GM19467 (cell line): ENCODE results near the gene TOX3.

Source experiments
- ATAC-seq: cut with Tn5 transposase; IDR thresholded peaks from one replicate; pipeline ENCODE4 v1.9.1; 2021; ENCODE audit warnings: mild to moderate bottlenecking, moderate library complexity; ENCODE audit not compliant: unreplicated experiment

The TOX3 gene

DNA sequence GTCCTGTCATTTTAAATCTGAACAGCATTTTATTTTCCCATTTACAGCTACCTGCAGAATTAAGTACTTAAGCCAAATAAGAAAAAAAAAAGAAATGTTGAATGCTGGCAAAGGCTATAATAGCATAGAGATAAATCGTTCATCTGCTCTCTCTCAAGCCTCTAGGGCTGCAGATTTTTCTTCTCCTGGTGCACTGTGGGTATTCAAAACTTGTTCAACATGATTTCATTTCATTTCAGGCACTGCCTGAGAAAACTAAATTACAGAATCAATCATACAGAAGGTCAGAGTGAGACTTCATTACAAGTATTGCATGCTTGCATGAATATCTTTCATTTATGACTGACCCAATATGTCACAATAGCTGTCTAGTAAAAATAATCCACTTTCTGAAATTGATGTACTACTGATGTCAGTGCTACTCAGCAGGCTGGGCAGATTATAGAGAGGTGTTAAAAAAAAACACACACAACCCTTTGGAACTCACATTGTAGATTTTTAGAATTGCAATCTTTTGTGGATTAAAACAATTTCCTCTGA is 86.2 kb downstream of the TOX3 start:
- no peak for ATAC-seq

DNA sequence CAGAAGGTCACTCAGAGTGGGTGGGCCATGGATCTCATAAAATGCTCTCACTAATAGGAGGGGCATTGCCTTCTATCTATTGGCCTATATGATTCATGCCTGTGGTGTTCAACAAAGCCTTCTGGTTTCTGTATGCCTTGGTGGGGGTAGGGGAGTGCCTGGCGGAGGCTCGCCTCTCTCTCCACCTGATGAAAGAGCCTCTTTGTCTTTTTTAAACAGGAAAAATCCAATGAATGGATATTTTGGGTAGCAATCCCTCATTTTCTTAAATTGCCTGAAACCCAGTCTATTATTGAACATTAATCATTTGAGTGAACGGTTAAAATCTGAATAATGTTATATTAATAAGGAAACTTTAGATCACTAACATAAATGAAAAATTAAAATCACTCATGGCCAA is 90.6 kb downstream of the TOX3 start:
- ATAC-seq = no peak

DNA sequence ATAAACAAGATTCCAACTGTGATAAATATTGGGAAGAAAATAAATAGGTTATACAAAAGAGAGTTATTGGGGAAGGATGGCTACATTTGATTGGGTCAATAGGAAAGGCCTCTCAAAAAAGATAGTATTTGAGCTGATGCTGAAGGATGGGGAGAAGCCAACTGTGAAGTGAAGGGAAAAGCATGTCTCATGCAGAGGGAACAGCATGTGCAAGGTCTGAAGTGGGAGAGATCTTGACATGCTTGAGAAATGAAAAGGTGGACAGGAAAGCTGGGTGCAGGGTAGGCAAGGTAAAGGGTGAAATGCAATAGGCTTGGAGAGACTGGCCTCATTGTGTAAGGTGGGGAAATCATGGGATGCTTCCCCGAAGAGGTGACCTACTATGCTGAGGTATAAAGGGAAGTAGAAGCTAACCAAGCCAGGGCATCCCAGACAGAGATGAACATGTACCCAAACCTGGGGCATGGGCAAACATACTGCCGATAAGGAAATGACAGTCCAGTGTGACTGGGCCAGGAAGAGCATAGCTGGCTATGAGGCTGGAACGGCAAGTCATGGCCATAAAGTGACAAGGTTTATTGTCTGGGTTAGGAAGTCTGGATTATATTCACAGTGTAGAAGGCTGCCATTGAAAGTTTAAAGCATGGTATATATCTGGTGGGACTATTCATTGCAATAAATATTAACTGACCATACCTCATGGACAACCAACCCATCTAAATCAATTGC is 91.2 kb downstream of the TOX3 start:
- no peak for ATAC-seq

DNA sequence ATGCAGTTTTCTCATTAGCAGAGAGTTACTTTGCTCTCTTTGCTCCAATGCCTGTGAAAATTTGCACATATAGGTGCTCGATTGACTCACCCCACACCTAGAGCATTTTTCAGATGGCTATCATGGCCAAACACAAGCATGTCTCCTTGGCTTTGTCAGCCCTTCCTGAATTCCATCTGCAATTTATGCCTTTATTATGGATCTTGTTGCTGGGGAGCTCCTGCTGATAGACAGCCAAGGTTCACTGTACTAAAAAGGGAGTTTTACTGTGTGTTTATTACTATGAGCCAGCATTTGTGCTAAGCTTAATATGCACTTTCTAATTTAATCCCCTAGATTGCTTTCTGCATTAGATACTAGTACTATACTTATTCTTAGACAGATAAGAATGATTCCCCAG is 93.3 kb downstream of the TOX3 start:
- no peak for ATAC-seq

DNA sequence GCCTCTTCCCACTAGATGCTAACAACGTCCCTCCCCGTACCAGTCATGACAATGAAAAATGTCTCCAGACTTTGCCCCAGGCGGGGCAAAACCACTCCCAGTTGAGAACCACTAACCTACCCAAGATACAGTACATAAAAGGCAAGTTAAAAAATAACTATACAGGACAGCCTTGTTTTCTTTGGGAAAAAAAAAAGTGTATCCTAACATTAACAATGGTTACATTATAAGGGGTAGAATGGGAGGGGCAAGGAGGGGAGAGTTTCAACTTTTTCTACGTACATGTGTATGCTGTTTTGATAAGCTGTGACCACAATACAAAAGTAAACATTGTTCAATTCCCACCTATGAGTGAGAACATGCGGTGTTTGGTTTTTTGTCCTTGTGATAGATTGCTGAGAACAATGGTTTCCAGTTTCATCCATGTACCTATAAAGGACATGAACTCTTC is 94.9 kb downstream of the TOX3 start:
- ATAC-seq = no peak

DNA sequence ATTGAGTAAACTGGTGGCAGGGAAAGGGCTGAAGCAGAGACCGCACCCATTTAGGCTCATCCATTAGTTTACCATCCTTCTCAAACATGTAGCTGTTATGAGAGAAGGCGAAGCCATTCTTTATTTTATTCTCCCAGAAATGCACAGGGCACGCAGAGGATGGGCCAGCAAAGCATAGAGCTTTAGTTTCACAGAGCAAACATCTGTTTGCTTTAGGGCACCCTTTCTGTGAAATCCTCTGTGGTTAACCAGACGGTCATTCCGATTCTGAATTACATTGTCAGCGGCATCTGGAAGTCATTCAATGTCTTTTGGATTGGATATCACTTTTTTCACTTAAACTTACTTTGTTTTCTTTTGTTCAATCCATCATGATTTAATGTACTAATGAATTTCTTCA is 96.0 kb downstream of the TOX3 start:
- ATAC-seq = no peak

DNA sequence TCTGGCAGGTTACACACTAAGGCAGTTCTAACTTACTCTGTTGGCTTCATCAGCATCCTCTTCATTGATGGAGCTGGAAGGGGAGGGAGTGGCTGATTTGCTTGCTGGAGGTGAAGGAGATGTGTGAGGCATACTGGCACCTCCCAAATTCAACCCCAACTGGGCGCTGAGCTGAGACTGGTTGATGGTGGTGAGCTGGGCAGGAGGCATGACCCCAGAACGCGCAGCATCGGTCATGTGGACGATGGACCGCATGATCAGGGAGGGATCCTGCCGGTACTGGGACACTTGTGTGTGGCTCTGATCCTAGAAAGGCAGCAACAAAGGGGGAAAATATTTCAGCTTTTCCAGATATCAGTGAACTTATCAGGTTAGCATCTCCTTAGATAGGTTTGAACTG is 96.7 kb downstream of the TOX3 start:
- ATAC-seq = no peak

DNA sequence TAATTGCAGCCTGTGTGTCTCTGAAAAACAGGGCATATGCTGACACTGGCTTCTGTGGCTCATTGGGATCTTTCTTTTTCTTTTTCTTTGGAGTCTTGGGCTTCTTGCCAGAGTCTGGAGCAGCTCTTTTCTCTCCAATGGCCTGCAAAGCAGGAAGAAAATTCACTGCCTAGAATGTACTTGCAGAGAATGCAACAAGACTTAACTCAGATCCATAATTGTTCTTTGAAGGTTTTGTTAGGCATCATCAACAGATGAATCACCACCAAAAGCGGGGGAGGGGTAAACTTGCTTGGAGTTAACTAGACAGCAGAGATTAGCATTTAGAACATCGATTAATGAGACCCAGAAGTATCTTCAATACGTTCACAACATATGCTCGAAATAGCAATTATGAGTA is 100.9 kb downstream of the TOX3 start:
- ATAC-seq = no peak

DNA sequence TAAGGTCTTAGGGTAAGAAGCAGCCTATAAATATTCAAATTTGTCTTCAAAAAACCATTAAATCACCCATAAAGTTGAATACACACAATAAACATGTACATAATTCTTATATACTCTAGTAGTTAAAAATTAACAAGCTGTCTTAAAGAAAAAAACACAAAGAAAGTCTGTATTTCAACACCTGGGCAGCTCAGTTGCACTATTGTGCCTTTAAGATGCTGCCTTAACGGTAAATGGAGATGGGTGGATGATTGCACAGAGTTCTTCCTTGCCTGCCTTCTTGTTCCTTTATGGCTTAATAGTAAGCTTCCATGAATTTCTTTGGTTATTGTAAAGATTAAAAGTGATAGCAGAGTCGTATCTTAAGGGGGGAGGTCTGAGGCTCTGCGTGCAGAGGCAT is 105.1 kb downstream of the TOX3 start:
- no peak for ATAC-seq

DNA sequence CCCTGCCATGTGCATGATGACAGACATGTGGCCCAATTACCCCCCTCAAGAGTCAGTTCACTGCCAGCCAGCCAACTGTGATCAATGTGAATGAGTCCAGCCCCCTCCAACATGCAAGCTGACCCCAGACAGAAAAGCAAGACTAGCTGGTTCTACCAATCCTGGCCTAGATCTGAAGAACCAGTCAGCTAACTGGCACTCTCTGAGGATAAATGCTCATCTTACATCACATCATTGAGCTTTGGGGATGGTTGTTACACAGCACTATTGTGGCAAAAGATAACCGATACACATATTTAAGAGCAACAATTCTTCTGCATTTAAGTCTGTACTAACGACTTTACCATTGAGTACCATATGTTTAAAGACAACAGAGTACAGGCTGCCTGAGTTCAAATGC is 106.7 kb downstream of the TOX3 start:
- ATAC-seq = no peak

DNA sequence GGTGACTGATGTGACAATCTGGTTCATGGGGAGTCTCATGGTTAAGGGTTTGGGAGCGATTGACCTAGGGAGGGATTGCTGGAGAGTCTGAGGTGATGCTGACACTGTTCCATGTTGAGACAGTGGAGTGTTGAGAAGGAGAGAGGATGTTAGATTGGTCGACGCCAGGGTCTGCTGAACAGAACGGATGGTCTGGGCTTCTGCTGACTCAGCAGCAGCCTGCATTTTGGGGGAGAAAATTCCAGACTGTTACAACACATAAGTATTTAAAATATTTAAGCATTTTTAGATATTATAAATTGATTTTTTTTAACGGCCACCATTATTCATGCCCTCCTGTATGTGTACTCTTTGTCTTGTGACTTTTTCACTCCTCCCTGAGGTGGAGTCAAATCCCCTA is 107.2 kb downstream of the TOX3 start:
- no peak for ATAC-seq

DNA sequence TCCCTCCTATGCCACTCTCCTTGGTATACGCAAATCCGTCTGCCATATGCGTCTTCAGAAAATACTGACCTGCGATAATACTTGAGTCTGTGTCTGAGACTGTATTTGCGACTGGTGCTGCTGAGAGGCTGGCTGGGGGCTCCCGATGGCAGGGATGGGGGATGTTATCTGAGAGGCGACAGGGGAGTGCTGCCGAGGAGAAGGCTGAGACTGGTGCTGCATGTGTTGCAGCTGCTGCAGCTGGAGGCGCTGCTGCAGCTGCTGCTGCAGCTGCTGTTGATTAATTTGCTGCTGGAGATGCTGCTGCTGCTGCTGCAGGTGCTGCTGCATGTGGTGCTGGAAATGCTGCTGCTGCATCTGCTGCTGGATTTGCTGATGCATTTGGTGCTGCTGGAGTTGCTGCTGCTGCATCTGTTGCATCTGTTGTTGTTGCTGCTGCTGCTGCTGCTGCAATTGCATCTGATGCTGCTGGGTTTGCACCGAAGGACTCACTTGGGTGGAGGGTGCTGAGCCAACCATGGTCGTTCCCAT is 107.7 kb downstream of the TOX3 start:
- no peak for ATAC-seq

DNA sequence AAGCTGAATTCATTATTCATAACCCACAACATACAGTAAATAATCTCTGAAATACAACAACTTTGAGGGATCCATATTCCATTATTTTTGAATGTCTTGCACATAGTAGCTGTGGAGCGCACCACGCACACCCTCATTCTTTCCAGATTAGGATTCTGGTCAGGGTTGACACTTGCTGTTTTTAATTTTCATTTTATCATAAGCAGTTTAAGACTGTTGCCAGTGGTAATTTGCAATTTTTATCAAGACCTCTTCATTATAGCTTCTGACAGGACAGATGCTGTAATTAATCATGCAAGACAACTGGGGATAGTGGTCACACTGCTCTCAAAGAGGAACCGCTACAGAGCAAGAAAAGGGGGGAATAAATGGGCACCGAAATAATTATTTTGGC is 109.7 kb downstream of the TOX3 start:
- ATAC-seq = no peak

DNA sequence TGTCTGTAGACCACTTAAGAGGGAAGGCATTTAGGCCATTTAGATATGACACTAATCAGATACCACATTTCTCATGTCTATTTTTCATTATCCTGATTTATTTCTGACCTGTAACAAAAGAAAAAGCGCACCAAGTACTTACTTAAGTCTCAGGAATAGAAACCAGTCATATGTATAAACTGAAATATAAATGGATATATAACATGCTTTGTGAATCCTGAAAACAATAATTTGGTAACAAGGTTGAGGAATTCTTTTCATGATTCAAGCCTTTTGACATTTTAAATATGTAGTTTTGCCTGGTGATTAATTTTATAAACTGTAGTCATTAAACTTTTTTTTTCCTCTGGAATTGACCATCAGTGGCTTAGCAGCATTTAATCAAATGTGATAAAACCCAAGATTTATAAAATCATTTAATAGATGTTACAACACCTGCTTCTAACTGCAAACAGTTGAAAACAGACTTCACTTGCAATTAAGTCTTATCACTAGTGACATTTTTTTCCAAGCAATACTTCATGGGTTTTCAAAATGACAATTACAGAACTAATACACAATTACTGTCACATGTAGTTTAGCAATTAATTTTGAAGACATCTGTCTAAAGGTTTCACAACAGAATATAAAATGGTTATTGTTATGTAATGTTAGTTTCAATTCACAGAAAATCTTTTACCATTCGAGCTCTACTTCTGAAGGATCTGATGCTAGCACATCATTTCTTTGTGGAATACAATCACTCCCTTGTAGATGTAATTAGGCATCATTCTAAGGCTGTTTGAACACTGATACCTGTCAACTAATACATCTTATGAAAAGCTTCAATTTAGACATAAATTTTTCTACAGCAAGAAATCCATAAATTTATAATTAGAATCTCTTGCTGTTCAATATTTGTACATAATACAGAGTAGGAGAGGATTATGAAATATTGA is 110.3 kb downstream of the TOX3 start:
- no peak for ATAC-seq

DNA sequence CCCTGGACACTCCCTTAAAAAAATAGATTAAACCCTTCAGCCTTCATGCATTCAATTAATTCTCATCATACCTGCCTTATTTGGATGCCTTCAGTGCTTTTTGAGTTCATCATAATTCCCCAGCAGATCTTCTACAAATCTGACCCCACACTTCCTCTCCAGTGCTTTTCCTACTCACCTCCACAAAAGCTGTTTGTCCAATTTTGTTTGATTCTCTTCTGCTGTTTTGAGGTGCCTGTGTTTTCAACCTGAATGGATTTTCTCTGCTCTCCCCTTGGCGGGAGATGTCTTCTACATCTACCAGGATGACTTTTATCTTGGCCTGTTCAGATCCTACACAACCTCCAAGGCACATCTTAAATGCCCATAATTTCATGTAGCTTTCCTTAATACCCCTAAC is 112.7 kb downstream of the TOX3 start:
- ATAC-seq = no peak

DNA sequence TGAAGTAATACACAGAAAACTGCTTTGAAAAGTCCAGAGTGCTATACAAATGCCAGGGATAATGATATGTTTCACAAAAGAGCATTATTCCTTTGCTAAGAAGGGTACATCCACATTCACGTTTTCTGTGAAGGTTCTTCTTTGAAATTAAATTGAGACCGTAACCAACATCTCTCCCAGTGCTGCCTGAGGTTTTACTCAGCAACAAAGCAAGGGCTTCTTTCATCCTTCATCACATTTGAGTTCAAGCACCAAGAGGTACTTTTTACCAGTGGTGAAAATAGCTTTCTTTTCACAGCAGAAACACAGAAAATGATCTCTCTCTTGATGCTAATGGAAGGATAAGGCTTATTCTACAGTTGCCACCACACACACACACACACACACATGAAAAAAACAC is 113.3 kb downstream of the TOX3 start:
- no peak for ATAC-seq

DNA sequence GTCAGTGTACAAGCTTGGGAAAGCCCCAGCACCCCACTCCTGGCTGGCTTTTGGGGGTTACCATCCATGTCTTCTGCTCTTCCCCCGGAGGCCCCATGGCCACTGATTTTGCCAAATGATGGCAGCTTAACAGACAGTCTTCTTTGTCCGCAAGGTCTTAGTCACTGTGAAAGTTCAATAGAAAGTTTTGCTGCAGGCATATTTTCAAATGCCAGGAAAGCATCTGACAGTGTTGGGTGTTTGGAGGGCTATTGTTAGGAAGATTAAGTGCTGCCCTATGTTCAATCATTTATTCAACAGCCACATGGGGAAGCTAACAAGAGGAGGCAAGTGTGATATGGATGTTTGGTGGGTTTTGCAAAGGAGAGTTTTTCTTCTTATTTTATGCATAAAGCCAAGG is 122.4 kb downstream of the TOX3 start:
- ATAC-seq = no peak

DNA sequence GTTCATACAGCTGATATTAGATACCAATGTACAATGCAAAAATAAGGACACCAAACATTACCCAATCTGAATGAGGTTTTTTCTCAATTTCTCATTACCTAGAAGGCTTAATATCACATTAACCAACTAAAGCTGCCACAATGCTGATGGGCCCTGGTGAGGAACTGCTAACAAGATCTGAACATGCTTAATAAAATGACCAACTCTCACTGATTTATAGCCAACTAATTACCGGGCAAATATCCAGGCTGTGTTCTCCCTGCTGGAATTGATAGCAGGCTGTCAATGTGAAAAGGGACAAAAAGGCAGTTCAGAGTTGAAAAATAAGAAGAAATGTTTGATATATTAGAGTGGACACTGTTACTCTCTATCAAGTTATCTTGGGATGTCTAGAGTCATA is 124.6 kb downstream of the TOX3 start:
- no peak for ATAC-seq

DNA sequence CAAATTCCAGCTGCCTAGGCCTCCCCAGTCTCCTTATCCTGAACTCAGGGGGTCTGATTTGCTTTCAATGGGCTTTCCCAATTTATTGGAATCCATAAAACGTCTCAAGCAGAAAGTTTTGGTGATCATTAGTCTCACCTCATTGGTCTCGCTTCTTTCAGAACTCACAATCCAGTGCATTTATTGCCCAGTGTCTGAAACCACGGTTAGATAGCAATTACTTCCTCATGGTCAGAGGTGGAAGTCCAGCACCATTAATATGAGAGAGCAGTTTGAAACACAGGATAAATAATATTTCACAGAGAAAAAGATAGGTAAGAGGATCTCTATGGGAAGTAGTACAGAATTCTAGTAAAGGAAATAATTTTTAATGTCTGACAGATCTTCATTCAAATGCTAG is 128.7 kb downstream of the TOX3 start:
- ATAC-seq = no peak

DNA sequence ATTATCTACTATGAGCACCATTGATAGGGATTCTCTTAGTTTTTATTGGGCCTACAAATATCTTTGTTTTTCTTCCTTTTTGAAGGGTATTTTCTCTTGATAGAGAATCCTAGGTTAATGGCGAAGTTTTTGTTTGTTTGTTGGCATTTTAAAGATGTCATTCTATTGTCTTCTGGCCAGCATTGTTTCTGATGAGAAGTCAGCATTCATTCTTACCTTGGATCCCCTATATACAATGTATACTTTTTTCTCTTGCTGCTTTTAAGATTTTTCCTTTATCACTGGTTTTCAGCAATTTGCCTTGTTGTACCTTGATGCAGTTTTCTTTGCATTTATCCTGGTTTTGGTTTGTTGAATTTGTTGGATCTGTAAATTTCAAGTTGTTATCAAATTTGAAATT is 130.1 kb downstream of the TOX3 start:
- no peak for ATAC-seq

DNA sequence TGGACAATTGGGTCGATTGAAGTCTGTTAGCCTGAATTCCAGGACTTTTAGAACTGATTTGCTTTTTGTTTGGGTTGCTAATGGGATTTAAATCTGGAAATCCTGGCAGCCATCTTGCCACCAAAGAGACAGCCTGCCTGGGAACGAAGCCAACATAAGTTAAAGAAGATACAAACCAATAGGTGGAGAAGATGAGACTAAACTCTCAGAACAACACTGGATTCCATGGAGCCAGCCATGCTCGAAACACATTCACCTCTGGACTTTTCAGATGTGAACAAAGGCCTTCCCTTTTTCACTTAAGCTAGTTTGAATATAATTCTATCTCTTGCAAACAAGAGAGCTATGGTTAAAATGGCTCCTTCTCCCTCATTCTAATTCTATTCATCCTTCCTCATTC is 135.9 kb downstream of the TOX3 start:
- ATAC-seq = no peak
